Measurements from ENCODE around the gene GOSR2. TPM values are rescaled to one million over a fixed set of nuclear protein-coding genes. Genes with fewer than 3 reads are reported as not detected.

Gene GOSR2
- total and polyA plus RNA-seq, 2 of the 4 experiments (the other 2 are of a cell fraction), result 63.4 to 75.6 TPM

DNA sequence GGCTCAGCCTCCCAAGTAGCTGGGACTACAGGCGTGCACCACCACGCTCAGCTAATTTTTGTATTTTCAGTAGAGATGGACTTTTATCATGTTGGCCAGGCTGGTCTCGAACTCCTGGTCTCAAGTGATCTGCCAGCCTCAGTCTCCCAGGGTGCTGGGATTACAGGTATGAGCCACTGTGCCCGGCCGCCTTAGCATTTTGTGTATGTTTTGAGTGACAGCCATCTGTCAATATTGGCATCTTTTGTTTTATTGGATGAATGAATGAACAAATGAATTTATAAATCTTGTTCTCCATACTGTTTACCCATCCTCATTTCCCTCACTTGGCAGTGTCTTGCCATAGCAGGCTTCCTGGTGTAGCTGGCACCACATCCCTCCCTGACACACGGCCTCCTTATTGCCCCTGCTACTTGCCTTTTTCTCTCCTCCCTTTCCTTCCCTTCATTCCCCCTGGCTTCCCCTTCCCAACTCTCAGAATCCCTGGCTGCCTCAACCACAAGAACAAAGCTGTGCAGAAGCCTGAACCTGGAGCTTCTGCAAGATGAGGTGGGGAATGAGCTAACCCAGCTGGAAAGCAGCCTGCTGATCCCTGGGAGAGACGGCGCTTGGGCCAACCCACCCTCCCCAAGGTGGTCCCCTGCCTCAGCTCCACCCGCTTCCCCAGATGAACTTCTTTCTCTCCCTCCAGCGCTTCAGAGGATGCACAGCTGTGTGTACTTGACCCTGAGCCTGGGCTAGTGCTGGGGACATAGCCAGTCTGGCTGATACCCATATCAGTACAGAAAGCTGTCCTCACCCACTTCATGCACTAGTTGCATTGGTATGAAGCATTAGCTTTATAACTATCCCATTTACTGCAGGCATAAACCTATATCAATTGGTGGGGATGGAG is 37.3 kb upstream of the GOSR2 start:
- in situ Hi-C loops (cut with MboI; ENCODE audit: low sequenced_read_pairs), result no loop called here
- intact Hi-C loops (cut with micrococcal nuclease), result no loop called here
- Histone ChIP-seq H3K9me1 (ENCODE audit: insufficient read depth, low read length) (no peaks in the 10 kb centered on the region), H3K36me3 (ENCODE audit: control insufficient read depth, insufficient read depth, low read length) (no peaks in the 10 kb centered on the region), H4K91ac (ENCODE audit: insufficient read depth, low read depth, low read length) (no peak overlapping the region), H2AFZ (replicated peaks; ENCODE audit: low read length, poor library complexity) (peak overlapping the region; percentile 70), H3K18ac (ENCODE audit: low read depth, low read length) (no peak overlapping the region), H4K8ac (ENCODE audit: low read depth in 2 of 2, low read length in 2 of 2) (no peak overlapping the region), H4K20me1 (ENCODE audit: insufficient read depth, low read length) (no peaks in the 10 kb centered on the region), H2BK120ac (ENCODE audit: low read depth, low read length) (no peak overlapping the region), H3K27ac (ENCODE audit: insufficient read depth, low read length) (no peak overlapping the region), H3K14ac (replicated peaks; ENCODE audit: low read depth, low read length) (no peak overlapping the region), H3K79me1 (ENCODE audit: low read depth in 1 of 2, low read length in 2 of 2) (no peaks in the 10 kb centered on the region), H3K4ac (ENCODE audit: low read depth, low read length) (no peak overlapping the region), H3K27me3 (ENCODE audit: control insufficient read depth, insufficient read depth, low read length) (peaks cover 58% of the 10 kb centered on the region), H3K9ac (ENCODE audit: low read depth, low read length) (no peak overlapping the region), H4K5ac (ENCODE audit: low read depth, low read length) (no peak overlapping the region), H3K56ac (ENCODE audit: extremely low read depth, insufficient read depth, low read length) (no peak overlapping the region), H2BK5ac (ENCODE audit: low read depth, low read length, poor library complexity, severe bottlenecking) (no peak overlapping the region), H2AK5ac (ENCODE audit: low read depth, low read length) (no peak overlapping the region), H2BK20ac (ENCODE audit: low read depth, low read length) (no peak overlapping the region), H3K4me1 (ENCODE audit: control insufficient read depth, insufficient read depth, low read length) (no peaks in the 10 kb centered on the region), H3K4me2 (ENCODE audit: low read depth, low read length) (no peak overlapping the region), H2AK9ac (replicated peaks; ENCODE audit: low read depth, low read length, poor library complexity) (no peak overlapping the region), H3K4me3 (ENCODE audit: insufficient read depth, low read depth, low read length) (no peak overlapping the region), H3K23ac (ENCODE audit: low read depth, low read length) (no peak overlapping the region), H2BK15ac (ENCODE audit: low read depth, low read length) (no peak overlapping the region), H3K9me3 (ENCODE audit: control insufficient read depth, insufficient read depth, low read length) (no peaks in the 10 kb centered on the region)
- 57% methylated on average over 2 of the region's 10 CpGs; no CpG with 5 or more reads in 1 of the 2 experiments for WGBS, 2 experiments (ENCODE audit: extremely low coverage in 2 of 2, insufficient read length in 1 of 2)
- DNase-seq, result no peak
- no TSS peak for BruUV-seq (replicated peaks)
- no peak for ATAC-seq (ENCODE audit: low read depth)
- dilution Hi-C loops (cut with HindIII; ENCODE audit: low sequenced_read_pairs, unreplicated experiment), result no loop called here
- CTCF ChIA-PET, result interaction anchor here (0.7 kb wide), 1 partner anchor 26 kb away, joined by 4 read pairs; no protein-coding TSS in a partner anchor
- POLR2A ChIA-PET (ENCODE audit: unreplicated experiment), result no interaction called here
- TF ChIP-seq BHLHE40 (IDR thresholded peaks at IDR 0.05; ENCODE audit: low read depth, low read length) (no peak), MXI1 (IDR thresholded peaks at IDR 0.05; ENCODE audit: borderline replicate concordance, low read depth, low read length) (no peak), RCOR1 (IDR thresholded peaks at IDR 0.05; ENCODE audit: insufficient replicate concordance, low read length) (no peak), RFX5 (IDR thresholded peaks at IDR 0.05; ENCODE audit: low read depth, low read length) (no peak), MAFK (IDR thresholded peaks at IDR 0.05; ENCODE audit: low read depth, low read length) (no peak), CEBPB (IDR thresholded peaks at IDR 0.05; ENCODE audit: low read depth, low read length) (no peak), FOS (IDR thresholded peaks at IDR 0.05; ENCODE audit: low read depth, low read length) (no peak), NFE2L2 (IDR thresholded peaks at IDR 0.05; ENCODE audit: low read depth, low read length) (no peak), CHD1 (IDR thresholded peaks at IDR 0.05; ENCODE audit: low read depth, low read length) (no peak), MAZ (IDR thresholded peaks at IDR 0.05; ENCODE audit: borderline replicate concordance, low read depth, low read length) (no peak), SMC3 (IDR thresholded peaks at IDR 0.05; ENCODE audit: low read depth, low read length) (no peak), RAD21 (IDR thresholded peaks at IDR 0.05; ENCODE audit: low read length) (no peak), POLR2A (IDR thresholded peaks at IDR 0.05; ENCODE audit: low read depth, low read length) (no peak)
- TF ChIP-seq, protein P1, sequence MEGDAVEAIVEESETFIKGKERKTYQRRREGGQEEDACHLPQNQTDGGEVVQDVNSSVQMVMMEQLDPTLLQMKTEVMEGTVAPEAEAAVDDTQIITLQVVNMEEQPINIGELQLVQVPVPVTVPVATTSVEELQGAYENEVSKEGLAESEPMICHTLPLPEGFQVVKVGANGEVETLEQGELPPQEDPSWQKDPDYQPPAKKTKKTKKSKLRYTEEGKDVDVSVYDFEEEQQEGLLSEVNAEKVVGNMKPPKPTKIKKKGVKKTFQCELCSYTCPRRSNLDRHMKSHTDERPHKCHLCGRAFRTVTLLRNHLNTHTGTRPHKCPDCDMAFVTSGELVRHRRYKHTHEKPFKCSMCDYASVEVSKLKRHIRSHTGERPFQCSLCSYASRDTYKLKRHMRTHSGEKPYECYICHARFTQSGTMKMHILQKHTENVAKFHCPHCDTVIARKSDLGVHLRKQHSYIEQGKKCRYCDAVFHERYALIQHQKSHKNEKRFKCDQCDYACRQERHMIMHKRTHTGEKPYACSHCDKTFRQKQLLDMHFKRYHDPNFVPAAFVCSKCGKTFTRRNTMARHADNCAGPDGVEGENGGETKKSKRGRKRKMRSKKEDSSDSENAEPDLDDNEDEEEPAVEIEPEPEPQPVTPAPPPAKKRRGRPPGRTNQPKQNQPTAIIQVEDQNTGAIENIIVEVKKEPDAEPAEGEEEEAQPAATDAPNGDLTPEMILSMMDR (conservative IDR thresholded peaks at IDR 0.05; ENCODE audit: low read depth, low read length), result no peak
- TF ChIP-seq, protein P2, sequence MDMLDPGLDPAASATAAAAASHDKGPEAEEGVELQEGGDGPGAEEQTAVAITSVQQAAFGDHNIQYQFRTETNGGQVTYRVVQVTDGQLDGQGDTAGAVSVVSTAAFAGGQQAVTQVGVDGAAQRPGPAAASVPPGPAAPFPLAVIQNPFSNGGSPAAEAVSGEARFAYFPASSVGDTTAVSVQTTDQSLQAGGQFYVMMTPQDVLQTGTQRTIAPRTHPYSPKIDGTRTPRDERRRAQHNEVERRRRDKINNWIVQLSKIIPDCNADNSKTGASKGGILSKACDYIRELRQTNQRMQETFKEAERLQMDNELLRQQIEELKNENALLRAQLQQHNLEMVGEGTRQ (IDR thresholded peaks at IDR 0.05; ENCODE audit: low read depth, low read length), result no peak
